IPS DF 19.7 (cell line): ENCODE measurements around the gene CUEDC2.

Source experiments
- DNase-seq: peaks from one replicate; pipeline ENCODE4 v3.0.0-alpha.2; 2013; ENCODE audit warnings: low read depth, low spot score

Gene CUEDC2

GRCh38 chr10:102397222-102398171 is 34.9 kb downstream of the CUEDC2 start:
- no peak for DNase-seq

DNA sequence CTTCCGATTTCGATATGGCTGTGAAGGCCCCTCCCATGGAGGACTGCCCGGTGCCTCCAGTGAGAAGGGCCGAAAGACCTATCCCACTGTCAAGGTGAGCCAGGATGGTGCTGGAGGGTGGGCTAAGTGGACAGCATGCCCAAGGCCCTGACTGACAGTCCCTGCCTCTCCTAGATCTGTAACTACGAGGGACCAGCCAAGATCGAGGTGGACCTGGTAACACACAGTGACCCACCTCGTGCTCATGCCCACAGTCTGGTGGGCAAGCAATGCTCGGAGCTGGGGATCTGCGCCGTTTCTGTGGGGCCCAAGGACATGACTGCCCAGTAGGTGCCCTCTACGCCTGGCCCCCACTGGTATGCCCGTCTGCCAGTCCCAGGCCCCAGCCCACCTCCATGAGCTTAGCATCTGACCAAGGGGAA is 35.6 kb downstream of the CUEDC2 start:
- no peak for DNase-seq

DNA sequence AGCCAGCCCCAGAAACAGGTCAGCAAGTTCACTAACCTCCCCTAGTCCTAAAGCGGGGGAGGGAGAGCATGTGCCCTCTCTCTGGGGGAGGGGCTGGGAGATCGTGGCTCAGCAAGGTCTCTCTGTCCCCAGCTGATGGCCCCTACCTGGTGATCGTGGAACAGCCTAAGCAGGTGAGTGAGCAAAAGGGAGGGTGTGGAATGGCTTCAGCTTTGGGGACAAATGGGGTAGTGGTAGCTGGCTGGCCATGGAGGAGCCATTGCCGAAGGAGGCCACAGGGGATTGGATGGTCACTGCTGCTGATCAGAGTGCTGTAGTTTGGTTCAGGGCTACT is 36.1 kb downstream of the CUEDC2 start:
- DNase-seq: no peak

DNA sequence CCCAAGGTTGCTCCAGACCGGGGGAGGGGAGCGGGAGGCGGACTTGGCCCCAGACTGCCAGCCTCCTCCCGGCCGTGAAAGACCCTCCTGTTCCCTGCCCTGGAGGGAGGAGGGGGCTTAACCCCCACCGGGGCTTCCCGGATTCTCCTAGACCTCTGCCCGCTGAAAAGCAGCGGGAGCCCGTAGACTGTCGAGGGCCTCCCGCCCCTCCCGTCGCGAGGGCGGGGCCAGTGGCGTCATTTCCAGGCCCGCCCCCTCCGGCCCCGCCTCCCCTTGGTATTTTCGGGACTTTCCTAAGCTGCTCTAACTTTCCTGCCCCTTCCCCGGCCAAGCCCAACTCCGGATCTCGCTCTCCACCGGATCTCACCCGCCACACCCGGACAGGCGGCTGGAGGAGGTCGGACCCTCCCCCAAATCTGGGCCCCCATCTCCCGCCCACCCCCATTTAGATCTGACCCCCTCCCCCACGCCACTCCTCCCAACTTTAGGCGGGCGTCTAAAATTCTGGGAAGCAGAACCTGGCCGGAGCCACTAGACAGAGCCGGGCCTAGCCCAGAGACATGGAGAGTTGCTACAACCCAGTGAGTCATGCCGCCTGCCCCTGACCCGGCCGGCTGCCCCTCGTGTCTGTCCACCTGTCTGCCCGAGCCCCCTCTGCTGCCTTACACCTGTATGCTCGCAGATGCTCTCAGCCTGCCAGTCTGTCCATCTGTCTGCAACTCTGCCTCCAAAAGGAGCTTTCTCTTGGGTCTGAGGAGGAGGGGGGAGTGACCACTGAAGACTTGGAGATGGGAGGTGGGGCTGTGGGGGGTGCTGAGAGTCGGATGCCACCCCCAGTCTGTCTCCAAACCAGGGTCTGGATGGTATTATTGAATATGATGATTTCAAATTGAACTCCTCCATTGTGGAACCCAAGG is 36.7 kb downstream of the CUEDC2 start, which contains the start of gene NFKB2:
Gene NFKB2, plus strand, starts transcription at position 306 of the 917 bp plus-strand sequence. Its CDS starts 255 bp downstream, at position 561.
- DNase-seq: no peak

DNA sequence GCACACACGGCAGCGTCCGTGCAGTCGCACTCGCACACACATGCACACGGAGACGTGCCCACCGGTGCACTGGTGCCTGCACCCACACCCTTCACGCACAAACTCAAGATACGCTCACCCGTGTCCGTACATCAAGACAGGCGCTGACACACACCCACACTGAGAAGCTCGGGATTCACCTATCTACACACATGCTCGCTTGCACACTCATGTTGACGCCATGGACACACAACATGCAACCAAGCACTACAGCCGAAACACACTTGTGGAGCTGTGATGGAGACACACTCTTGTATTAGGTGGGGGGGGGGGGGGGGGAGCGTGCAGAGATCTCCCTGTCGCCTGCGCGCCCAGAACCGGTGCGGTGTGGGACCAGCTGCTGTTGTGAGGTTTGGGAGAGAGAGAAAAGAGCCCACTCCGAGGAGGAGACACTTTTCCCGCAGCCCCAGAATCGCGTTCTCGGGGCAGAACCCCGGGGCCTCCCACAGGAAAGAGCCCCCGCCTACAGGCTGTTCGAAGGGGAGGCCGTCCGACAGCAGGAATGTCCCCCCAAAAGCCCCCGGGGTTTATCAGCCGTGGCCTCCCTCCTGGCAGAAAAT is 37.5 kb downstream of the CUEDC2 start:
- no peak for DNase-seq

GRCh38 chr10:102394079-102394800 is 38.1 kb downstream of the CUEDC2 start:
- DNase-seq: no peak

DNA sequence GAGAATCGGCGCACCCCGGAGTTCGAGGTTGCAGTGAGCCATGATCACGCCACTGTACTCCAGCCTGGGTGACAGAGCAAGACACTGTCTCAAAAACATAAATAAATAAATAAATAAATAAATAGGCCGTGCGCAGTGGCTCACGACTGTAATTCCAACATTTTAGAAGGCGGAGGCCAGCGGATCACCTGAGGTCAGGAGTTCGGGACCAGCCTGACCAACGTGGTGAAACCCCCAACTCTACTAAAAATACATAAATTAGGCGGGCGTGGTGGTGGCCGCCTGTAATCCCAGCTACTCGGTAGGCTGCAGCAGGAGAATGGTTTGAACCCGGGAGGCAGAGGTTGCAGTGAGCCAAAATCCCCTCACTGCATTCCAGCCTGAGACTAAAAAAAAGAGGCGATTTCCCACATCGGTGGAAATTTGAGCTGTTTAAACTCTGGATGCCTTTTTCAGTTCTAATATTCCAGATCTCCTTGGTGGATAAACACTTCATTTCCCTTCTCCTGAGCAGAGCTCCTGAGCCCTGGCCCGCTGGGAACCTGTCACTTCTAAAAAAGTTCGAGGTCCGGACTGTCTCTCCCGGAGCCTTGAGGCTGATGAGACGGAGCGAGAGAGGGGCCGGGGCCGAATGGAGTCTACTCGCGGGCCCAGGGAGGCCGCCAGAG is 38.8 kb downstream of the CUEDC2 start:
- DNase-seq: no peak

- DNase-seq: no peak
Measured at GRCh38 chr10:102392306-102392705, 40.1 kb downstream of the CUEDC2 start.

DNA sequence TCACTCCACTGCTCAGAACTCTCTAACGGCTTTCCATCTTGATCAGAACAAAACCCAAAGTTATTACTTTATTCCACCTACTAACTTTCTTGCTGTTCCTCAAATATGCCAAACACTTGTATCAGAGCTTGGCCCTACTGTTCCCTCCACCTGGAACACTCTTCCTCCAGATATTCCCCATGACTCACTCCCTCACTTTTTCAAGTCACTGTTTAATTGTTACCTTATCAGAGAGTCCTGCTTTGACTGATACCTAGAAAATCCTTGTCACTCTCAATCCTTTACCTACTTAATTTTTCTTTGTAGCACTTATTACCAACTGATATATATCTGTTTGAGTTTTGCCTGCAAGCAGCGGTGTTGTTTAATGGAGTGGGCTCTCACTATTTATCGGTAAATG is 42.5 kb downstream of the CUEDC2 start:
- DNase-seq: no peak

GRCh38 chr10:102384606-102385429 is 47.6 kb downstream of the CUEDC2 start:
- DNase-seq: no peak

GRCh38 chr10:102384053-102384452 is 48.3 kb downstream of the CUEDC2 start:
- no peak for DNase-seq

DNA sequence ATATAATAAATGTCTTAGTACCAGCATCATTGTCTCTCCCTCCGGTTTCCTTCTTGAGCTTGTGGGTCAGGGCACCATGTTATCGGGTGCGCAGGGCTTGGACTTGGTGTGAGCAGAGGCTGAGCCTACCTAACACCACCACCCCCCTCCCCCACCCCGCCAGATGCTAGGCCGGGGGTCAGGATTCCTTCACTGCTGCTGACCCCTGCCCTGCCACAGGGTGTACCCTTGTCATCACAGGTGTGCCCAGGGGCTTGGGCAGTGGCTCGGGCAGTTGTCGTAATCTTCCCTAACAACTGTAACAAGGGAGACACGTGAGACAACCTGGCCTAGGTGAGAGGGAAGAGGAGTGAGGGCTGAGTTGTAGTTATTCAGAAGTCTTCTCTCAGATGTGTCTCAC is 49.5 kb downstream of the CUEDC2 start:
- DNase-seq: no peak

- DNase-seq: no peak
Measured at GRCh38 chr10:102381983-102382382, 50.4 kb downstream of the CUEDC2 start.

- no peak for DNase-seq
Measured at GRCh38 chr10:102379383-102379782, 53.0 kb downstream of the CUEDC2 start.

- DNase-seq: no peak
Measured at GRCh38 chr10:102376901-102377300, 55.5 kb downstream of the CUEDC2 start.

- no peak for DNase-seq
Measured at GRCh38 chr10:102375867-102376266, 56.5 kb downstream of the CUEDC2 start.

GRCh38 chr10:102375250-102375649 is 57.1 kb downstream of the CUEDC2 start:
- DNase-seq: no peak
